Neural cell (in vitro differentiated cells): ENCODE data around the gene ERCC3. TPM values are rescaled to one million over a fixed set of nuclear protein-coding genes. Genes with fewer than 3 reads are reported as not detected.
A peak's percentile ranks its signal among the peaks of the same experiment; 100 is the strongest.

Source experiments
- H2AFZ ChIP-seq: fragments of 200-600, 300-800 bp; sonication (generic), shearing (Covaris generic); 2 replicates; pipeline ENCODE4 v1.6.0; 2014; ENCODE audit warnings: low read depth, mild to moderate bottlenecking, antibody characterized with exemption, low read length, moderate library complexity
- H3F3A ChIP-seq: fragments of 200-600 bp; shearing (Covaris generic); 2 replicates; pipeline ENCODE4 v1.6.1; 2016; ENCODE audit warnings: mild to moderate bottlenecking, moderate library complexity, mixed read lengths, antibody characterized with exemption, low read length; ENCODE audit not compliant: insufficient read depth, poor library complexity, severe bottlenecking
- H3K27ac ChIP-seq: fragments of 200-600, 300-800 bp; sonication (generic), shearing (Covaris generic); 2 replicates; pipeline ENCODE4 v1.5.1; 2014; ENCODE audit warnings: mild to moderate bottlenecking, low read length, moderate library complexity
- H3K27me3 ChIP-seq: fragments of 300-800, 200-600 bp; sonication (generic), shearing (Covaris generic); 2 replicates; pipeline ENCODE4 v1.6.0; 2014; ENCODE audit warnings: mild to moderate bottlenecking, low read depth, low read length, moderate library complexity; ENCODE audit not compliant: insufficient read depth
- H3K36me3 ChIP-seq: fragments of 300-800, 200-600 bp; sonication (generic), shearing (Covaris generic); 2 replicates; pipeline ENCODE4 v1.5.1; 2014; ENCODE audit warnings: mild to moderate bottlenecking, antibody characterized with exemption, low read length, moderate library complexity; ENCODE audit not compliant: insufficient read depth
- H3K4me2 ChIP-seq: fragments of 300-800, 200-600 bp; sonication (generic), shearing (Covaris generic); 2 replicates; pipeline ENCODE4 v1.6.0; 2014; ENCODE audit warnings: mild to moderate bottlenecking, low read length
- H3K4me3 ChIP-seq: fragments of 300-800, 200-600 bp; sonication (generic), shearing (Covaris generic); 2 replicates; pipeline ENCODE4 v1.5.1; 2014; ENCODE audit warnings: mild to moderate bottlenecking, low read length, moderate library complexity
- H3K79me2 ChIP-seq: fragments of 200-600 bp; shearing (Covaris generic); replicated peaks from 2 replicates; pipeline ENCODE4 v1.6.0; 2014; ENCODE audit warnings: mild to moderate bottlenecking, low read length, moderate library complexity; ENCODE audit not compliant: insufficient read depth
- H3K9ac ChIP-seq: fragments of 300-800, 200-600 bp; sonication (generic), shearing (Covaris generic); 2 replicates; pipeline ENCODE4 v1.6.1; 2016; ENCODE audit warnings: mild to moderate bottlenecking, low read length, mixed read lengths
- H3K9me2 ChIP-seq: fragments of 200-600 bp; shearing (Covaris generic); 2 replicates; pipeline ENCODE4 v1.6.1; 2016; ENCODE audit warnings: mild to moderate bottlenecking, low read length, mixed read lengths; ENCODE audit not compliant: insufficient read depth
- H3K9me3 ChIP-seq: fragments of 200-600, 300-800 bp; sonication (generic), shearing (Covaris generic); 2 replicates; pipeline ENCODE4 v1.6.1; 2016; ENCODE audit warnings: mild to moderate bottlenecking, mixed run types, low read length, moderate library complexity, mixed read lengths
- H4K20me1 ChIP-seq: fragments of 200-600 bp; shearing (Covaris generic); 2 replicates; pipeline ENCODE4 v1.6.1; 2016; ENCODE audit warnings: mild to moderate bottlenecking, mixed run types; ENCODE audit not compliant: insufficient read depth
- CTCF ChIP-seq: fragments of 450-650 bp; IDR thresholded peaks from 2 replicates; pipeline ENCODE4 v1.5.1; 2014; ENCODE audit warnings: antibody characterized with exemption, mild to moderate bottlenecking, moderate library complexity; ENCODE audit not compliant: poor library complexity, severe bottlenecking
- EP300 ChIP-seq: fragments of 450-650 bp; conservative IDR thresholded peaks from 2 replicates; pipeline ENCODE4 v1.6.1; 2014; ENCODE audit warnings: antibody characterized with exemption, mild to moderate bottlenecking, moderate library complexity; ENCODE audit not compliant: poor library complexity, severe bottlenecking
- EZH2 ChIP-seq: fragments of 200-600, 300-800 bp; shearing (Covaris generic), sonication (generic); IDR thresholded peaks from 2 replicates; pipeline ENCODE4 v1.6.1; 2014; ENCODE audit warnings: antibody characterized with exemption, low read length, borderline replicate concordance, mild to moderate bottlenecking; ENCODE audit not compliant: insufficient read depth, poor library complexity, severe bottlenecking
- MXI1 ChIP-seq: fragments of 450-650 bp; conservative IDR thresholded peaks from 2 replicates; pipeline ENCODE4 v1.6.1; 2014; ENCODE audit warnings: antibody characterized with exemption, mild to moderate bottlenecking; ENCODE audit not compliant: poor library complexity, severe bottlenecking
- POLR2AphosphoS5 ChIP-seq: IDR thresholded peaks from 2 replicates; pipeline ENCODE4 v1.6.1; 2012
- RAD21 ChIP-seq: fragments of 450-650 bp; conservative IDR thresholded peaks from 2 replicates; pipeline ENCODE4 v1.6.1; 2014; ENCODE audit warnings: antibody characterized with exemption, mild to moderate bottlenecking, moderate library complexity
- SMC3 ChIP-seq: fragments of 450-650 bp; conservative IDR thresholded peaks from 2 replicates; pipeline ENCODE4 v1.6.1; 2014; ENCODE audit warnings: antibody characterized with exemption, mild to moderate bottlenecking, moderate library complexity; ENCODE audit not compliant: poor library complexity
- TAF1 ChIP-seq: IDR thresholded peaks from 2 replicates; pipeline ENCODE4 v1.6.1; 2012; ENCODE audit warnings: low read depth
- polyA minus RNA-seq: library from RNA; depleted of rRNA, polyadenylated mRNA; stranded (reverse); fragments of >200 nt; gene quantifications from 2 replicates; pipeline ENCODE4 v1.2.3, GENCODE V29; 2014
- polyA plus RNA-seq: library from polyadenylated mRNA; depleted of rRNA; stranded (reverse); fragments of >200 nt; gene quantifications from 2 replicates; pipeline ENCODE4 v1.2.3, GENCODE V29; 2014
- TF ChIP-seq, protein P1 (sequence below): IDR thresholded peaks from 2 replicates; pipeline ENCODE4 v1.6.1; 2012; ENCODE audit warnings: borderline replicate concordance

Gene ERCC3
- polyA plus RNA-seq = 112 and 132 TPM in 2 replicates
- polyA minus RNA-seq = 88.4 and 103 TPM in 2 replicates

DNA sequence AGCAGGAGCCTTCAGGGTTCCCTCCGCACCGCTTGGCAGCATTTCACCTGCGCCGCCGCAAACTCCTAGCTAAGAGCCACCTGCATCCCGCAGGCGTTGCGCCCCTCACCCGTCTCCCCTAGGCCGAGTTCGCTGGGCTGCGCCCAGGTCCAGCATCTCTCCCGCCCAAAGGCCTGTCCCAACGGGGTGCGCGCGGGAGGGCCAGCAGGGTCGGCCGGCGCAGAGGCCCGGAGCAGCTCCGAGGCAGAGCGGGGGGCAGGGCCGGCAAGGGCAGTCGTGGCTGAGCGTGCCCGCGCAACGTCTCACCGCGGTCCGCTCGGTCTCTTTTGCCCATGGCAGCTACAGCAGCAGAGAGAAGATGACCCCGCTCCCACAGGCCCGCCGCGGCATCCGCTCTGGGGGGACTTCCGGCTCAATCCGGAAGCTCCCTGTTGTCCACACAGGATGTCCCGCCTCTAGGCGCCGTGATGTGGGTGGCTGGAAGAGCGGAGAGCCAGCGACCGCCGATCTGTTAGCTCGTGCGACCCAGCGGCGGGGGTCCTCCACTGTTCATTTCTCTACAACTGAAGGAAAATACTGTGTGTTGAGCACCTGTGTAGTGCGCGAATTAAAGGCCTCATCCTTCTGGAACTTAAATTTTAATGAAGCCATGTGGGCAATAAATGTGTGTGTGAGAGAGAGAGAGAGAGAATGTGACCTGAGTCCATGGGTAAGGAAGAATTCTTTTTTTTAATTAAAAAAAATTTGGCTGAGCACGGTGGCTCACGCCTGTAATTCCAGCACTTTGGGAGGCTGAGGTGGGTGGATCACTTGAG lies at the start of gene ERCC3:
TSS of gene ERCC3 (minus strand) at position 397 of the 815 bp plus-strand sequence. CDS start at position 334, 63 bp downstream.
- peak within 1 kb of the TSS; percentile 97 for H2AFZ ChIP-seq
- no peaks in the 10 kb centered on the region for H3K9me3 ChIP-seq
- H4K20me1 ChIP-seq = no peaks in the 10 kb centered on the region
- H3K36me3 ChIP-seq = no peaks in the 10 kb centered on the region
- peaks cover 16% of the 10 kb centered on the region for H3K79me2 ChIP-seq
- H3K27me3 ChIP-seq = no peaks in the 10 kb centered on the region
- H3K9me2 ChIP-seq = no peaks in the 10 kb centered on the region
- H3K27ac ChIP-seq = peak within 1 kb of the TSS; percentile 77
- H3K9ac ChIP-seq = peak within 1 kb of the TSS; percentile 93
- peak within 1 kb of the TSS; percentile 100 for H3K4me3 ChIP-seq
- TF ChIP-seq POLR2AphosphoS5 = peak; percentile 90
- peak; percentile 49 for TF ChIP-seq SMC3
- TF ChIP-seq TAF1 = no peak
- no peak for TF ChIP-seq CTCF
- peak; percentile 44 for TF ChIP-seq RAD21
- no peak for TF ChIP-seq EZH2
- peak; percentile 42 for TF ChIP-seq EP300
- TF ChIP-seq MXI1 = peak; percentile 89
- TF ChIP-seq, protein P1, sequence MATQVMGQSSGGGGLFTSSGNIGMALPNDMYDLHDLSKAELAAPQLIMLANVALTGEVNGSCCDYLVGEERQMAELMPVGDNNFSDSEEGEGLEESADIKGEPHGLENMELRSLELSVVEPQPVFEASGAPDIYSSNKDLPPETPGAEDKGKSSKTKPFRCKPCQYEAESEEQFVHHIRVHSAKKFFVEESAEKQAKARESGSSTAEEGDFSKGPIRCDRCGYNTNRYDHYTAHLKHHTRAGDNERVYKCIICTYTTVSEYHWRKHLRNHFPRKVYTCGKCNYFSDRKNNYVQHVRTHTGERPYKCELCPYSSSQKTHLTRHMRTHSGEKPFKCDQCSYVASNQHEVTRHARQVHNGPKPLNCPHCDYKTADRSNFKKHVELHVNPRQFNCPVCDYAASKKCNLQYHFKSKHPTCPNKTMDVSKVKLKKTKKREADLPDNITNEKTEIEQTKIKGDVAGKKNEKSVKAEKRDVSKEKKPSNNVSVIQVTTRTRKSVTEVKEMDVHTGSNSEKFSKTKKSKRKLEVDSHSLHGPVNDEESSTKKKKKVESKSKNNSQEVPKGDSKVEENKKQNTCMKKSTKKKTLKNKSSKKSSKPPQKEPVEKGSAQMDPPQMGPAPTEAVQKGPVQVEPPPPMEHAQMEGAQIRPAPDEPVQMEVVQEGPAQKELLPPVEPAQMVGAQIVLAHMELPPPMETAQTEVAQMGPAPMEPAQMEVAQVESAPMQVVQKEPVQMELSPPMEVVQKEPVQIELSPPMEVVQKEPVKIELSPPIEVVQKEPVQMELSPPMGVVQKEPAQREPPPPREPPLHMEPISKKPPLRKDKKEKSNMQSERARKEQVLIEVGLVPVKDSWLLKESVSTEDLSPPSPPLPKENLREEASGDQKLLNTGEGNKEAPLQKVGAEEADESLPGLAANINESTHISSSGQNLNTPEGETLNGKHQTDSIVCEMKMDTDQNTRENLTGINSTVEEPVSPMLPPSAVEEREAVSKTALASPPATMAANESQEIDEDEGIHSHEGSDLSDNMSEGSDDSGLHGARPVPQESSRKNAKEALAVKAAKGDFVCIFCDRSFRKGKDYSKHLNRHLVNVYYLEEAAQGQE = no peak
- H3K4me2 ChIP-seq = peak within 1 kb of the TSS; percentile 70
- no peaks in the 10 kb centered on the region for H3F3A ChIP-seq

DNA sequence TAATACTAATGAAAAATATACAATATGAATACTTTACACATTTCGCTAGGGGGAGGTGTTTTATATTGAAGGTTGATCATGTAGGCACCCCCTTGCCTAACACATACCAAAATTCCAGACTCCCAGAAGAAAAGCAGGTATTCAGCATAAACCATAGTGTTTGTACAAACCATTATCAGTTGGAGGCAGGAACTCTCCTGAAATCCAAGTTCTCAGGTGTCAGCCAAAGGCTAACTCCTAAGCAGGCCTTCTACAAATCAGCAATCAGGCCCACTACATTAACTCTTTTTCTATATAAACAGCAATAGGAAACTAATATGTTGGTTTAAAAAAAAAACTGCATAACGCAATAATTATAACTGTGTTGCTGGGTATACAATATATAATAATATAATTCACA lies 49.3 kb upstream of the ERCC3 start:
- no peaks in the 10 kb centered on the region for H3K36me3 ChIP-seq
- no peak overlapping the region for H3K4me2 ChIP-seq
- no peak overlapping the region for H3K4me3 ChIP-seq
- H3K27me3 ChIP-seq = no peaks in the 10 kb centered on the region
- no peak overlapping the region for H2AFZ ChIP-seq
- no peak for TF ChIP-seq RAD21
- no peak for TF ChIP-seq POLR2AphosphoS5
- no peak for TF ChIP-seq EP300
- no peak for TF ChIP-seq TAF1
- TF ChIP-seq MXI1 = no peak
- TF ChIP-seq CTCF = no peak
- TF ChIP-seq, protein P1 = no peak
- no peak overlapping the region for H3K9ac ChIP-seq
- H3K9me3 ChIP-seq = no peaks in the 10 kb centered on the region
- no peaks in the 10 kb centered on the region for H4K20me1 ChIP-seq
- no peaks in the 10 kb centered on the region for H3K9me2 ChIP-seq
- H3K79me2 ChIP-seq = peaks cover 29% of the 10 kb centered on the region
- no peaks in the 10 kb centered on the region for H3F3A ChIP-seq
- H3K27ac ChIP-seq = no peak overlapping the region
